ENCODE measurements around the gene ZNF536.

ZNF536 gene

GRCh38 chr19:30539981-30540380 lies 167.8 kb downstream of the ZNF536 start:
- no peak for DNase-seq (ENCODE audit: low read depth)
- H3K4me3 ChIP-seq (ENCODE audit: low read depth, low read length), result no peak overlapping the region
- TF ChIP-seq CTCF (IDR thresholded peaks at IDR 0.05; ENCODE audit: low read depth, low read length, missing control alignments), result no peak

- no peak for DNase-seq (ENCODE audit: low read depth)
- TF ChIP-seq CTCF (IDR thresholded peaks at IDR 0.05; ENCODE audit: low read depth, low read length, missing control alignments), result no peak
- H3K4me3 ChIP-seq (ENCODE audit: low read depth, low read length), result no peak overlapping the region
Measured at GRCh38 chr19:30540761-30541160, 168.6 kb downstream of the ZNF536 start.

DNA sequence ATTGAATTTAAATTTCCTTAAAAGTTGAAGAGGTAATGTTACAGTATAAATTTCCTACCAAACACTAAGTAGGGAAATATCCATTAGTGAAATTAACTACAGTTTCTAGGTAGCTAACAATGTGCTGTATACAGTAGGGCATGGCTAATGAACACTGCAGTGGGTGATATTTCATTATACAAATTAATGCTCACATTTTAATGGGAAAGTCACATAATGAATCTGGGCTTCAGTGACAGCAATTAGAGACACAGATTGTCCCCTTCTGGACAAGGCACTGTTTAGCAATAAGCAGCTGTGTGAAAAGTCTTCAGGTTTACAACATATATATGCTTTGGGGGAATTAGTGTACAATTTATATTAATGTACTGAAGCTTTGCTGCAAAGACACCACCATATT lies 169.4 kb downstream of the ZNF536 start:
- H3K4me3 ChIP-seq (ENCODE audit: low read depth, low read length), result no peak overlapping the region
- DNase-seq (ENCODE audit: low read depth), result no peak
- no peak for TF ChIP-seq CTCF (IDR thresholded peaks at IDR 0.05; ENCODE audit: low read depth, low read length, missing control alignments)

DNA sequence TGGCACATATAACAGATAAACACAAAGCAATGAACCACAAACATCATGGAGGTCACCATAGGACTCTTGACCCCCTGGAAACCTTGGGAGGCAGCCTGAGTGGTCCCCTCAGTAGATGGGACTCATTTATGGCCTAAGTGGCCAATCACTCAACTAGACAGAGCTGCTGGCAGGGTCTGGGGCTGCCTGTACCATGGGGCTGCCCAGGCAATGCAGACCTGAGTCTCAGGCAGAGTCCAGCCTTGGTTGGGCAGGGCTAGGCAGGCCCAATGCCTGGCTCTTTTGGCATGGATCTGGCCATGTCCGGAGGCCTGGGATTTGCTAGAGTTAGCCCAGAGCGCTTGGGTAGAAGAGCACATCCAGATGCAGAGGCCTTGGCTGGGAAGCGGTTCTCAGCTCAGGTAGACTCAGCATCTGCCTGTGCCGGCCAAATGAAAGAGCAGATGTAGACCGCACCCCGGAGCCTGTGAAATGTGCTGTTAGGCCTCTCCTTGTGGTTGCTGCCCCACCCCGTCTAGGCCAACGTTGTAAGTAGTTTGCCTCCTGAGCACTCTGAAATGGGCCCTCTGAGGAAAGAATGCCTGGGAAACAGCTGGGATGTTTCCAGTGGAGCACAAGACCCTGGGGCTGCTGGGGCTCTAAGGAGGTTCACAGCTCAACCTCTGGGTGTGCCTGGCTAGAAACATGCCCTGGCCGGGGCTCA lies 171.2 kb downstream of the ZNF536 start:
- no peak for TF ChIP-seq CTCF (IDR thresholded peaks at IDR 0.05; ENCODE audit: low read depth, low read length, missing control alignments)
- no peak for DNase-seq (ENCODE audit: low read depth)
- H3K4me3 ChIP-seq (ENCODE audit: low read depth, low read length), result no peak overlapping the region

DNA sequence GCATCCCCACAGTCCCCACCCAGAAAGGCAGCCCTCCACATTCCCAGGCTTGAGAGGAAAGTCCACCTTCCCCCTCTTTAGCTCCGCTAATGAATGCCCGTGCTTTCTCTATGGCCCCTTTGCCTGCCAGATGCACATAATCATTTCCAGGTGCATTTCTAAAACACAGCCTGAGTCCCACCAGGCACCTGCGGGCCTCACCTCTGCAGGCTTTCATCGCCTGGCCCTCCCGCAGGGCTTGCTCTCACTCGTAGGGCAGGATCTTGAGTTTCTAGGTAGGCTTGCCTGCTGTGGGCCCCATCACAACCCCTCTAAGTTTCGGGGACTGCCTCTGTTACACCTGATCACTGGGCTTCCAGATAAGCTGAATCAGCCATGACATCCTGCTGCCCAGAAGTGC lies 173.6 kb downstream of the ZNF536 start:
- no peak for TF ChIP-seq CTCF (IDR thresholded peaks at IDR 0.05; ENCODE audit: low read depth, low read length, missing control alignments)
- DNase-seq (ENCODE audit: low read depth), result no peak
- H3K4me3 ChIP-seq (ENCODE audit: low read depth, low read length), result no peak overlapping the region

GRCh38 chr19:30546332-30546731 lies 174.1 kb downstream of the ZNF536 start:
- no peak overlapping the region for H3K4me3 ChIP-seq (ENCODE audit: low read depth, low read length)
- no peak for DNase-seq (ENCODE audit: low read depth)
- TF ChIP-seq CTCF (IDR thresholded peaks at IDR 0.05; ENCODE audit: low read depth, low read length, missing control alignments), result no peak

- DNase-seq (ENCODE audit: low read depth), result no peak
- TF ChIP-seq CTCF (IDR thresholded peaks at IDR 0.05; ENCODE audit: low read depth, low read length, missing control alignments), result no peak
- no peak overlapping the region for H3K4me3 ChIP-seq (ENCODE audit: low read depth, low read length)
Measured at GRCh38 chr19:30547246-30547645, 175.1 kb downstream of the ZNF536 start.

Data from GM12864 (cell line).